ENCODE data around the gene APOO.

DNA sequence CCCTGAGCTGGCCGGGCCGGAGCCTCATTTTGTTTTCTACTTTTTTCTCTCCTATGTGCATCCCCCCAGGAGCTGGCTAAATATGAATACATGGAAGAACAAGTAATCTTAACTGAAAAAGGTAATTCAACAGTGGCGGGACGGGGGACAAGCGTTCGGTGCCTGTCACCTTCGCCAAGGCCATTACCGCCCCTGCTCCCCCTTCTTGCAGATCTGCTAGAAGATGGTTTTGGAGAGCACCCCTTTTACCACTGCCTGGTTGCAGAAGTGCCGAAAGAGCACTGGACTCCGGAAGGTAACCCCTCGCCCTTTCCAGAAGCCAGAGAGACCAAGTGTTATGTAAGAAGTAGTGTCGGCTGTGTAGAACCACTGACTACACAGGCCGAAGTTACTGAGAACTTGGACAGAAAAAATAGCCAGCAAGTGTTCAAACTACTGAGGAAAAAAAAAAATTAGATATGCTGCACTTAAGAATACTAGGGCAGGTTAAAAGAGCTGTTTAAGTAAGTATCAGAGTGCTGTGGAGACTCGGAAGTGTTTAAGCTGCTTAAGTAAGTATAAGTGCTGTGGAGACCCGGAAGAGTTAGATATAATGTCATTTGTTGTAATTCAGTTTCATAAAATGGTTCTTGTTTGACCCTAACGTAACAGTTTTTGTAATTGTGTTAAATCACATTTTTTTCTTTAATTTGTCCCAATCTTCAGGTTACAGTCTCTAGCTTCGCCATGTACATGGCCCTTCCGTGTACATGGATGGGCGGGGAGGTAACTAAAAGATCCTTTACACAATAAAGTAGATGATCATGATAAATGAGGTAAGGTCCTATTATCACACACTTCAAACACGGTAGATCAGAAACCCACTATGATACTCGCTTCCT lies 123.9 kb downstream of the APOO start:
- TF ChIP-seq CTCF (IDR thresholded peaks at IDR 0.05 in 8 of 11, conservative IDR thresholded peaks at IDR 0.05 in 3 of 11): no peak
- peak in 1 of 3 donors; percentile 5 for TF ChIP-seq POLR2A (IDR thresholded peaks at IDR 0.05)

Measured in spleen (tissue), 7 donors.